Measurements from ENCODE around the gene DPYSL5. TPM values are rescaled to one million over a fixed set of nuclear protein-coding genes. Genes with fewer than 3 reads are reported as not detected.

DPYSL5 gene
- total and polyA plus RNA-seq, 9 of the 15 experiments (the other 6 are each of a cell fraction or from before 2014, with no cell fraction given) = 0.06 TPM; not detected in 8

Other genes starting within 250 kb of the DPYSL5 start
Only the 7 nearest of the 10 such genes appear.
- gene CIB4, start 206.8 kb upstream of the DPYSL5 start, total RNA-seq (2014; rRNA removed) = not detected in 2 replicates
- gene CIB4, start 206.8 kb upstream of the DPYSL5 start, total RNA-seq (2014; rRNA removed; fragmentation: Illumina TruSeq; extraction: Trizol) = not detected in 2 replicates
- gene CIB4, start 206.8 kb upstream of the DPYSL5 start, total RNA-seq (2015; rRNA removed; fragmentation: Illumina TruSeq; extraction: Trizol) = not detected in 2 replicates
- not detected in 2 replicates for gene CIB4, start 206.8 kb upstream of the DPYSL5 start, total RNA-seq (2021)
- gene CIB4, start 206.8 kb upstream of the DPYSL5 start, polyA plus RNA-seq (2011; rRNA removed) = not detected in 2 replicates
- gene CIB4, start 206.8 kb upstream of the DPYSL5 start, polyA plus RNA-seq (2014; fragmentation: Illumina TruSeq; extraction: Trizol) = not detected in 2 replicates
- gene CIB4, start 206.8 kb upstream of the DPYSL5 start, polyA plus RNA-seq (2014; fragmentation: Nextera tagmentation; extraction: Ambion mirVana) = not detected
- gene CIB4, start 206.8 kb upstream of the DPYSL5 start, polyA plus RNA-seq (2014; rRNA removed) = not detected in 2 replicates
- 0.08 and 0.09 TPM in 2 replicates for gene KCNK3, start 155.4 kb upstream of the DPYSL5 start, total RNA-seq (2014; rRNA removed)
- gene KCNK3, start 155.4 kb upstream of the DPYSL5 start, total RNA-seq (2014; rRNA removed; fragmentation: Illumina TruSeq; extraction: Trizol) = not detected in 2 replicates
- gene KCNK3, start 155.4 kb upstream of the DPYSL5 start, total RNA-seq (2015; rRNA removed; fragmentation: Illumina TruSeq; extraction: Trizol) = 0.04 TPM in 1 of 2 replicates, not detected in the other
- 0.13 and 0.20 TPM in 2 replicates for gene KCNK3, start 155.4 kb upstream of the DPYSL5 start, total RNA-seq (2021)
- 0.06 TPM in 1 of 2 replicates, not detected in the other for gene KCNK3, start 155.4 kb upstream of the DPYSL5 start, polyA plus RNA-seq (2011; rRNA removed)
- not detected in 2 replicates for gene KCNK3, start 155.4 kb upstream of the DPYSL5 start, polyA plus RNA-seq (2014; fragmentation: Illumina TruSeq; extraction: Trizol)
- gene KCNK3, start 155.4 kb upstream of the DPYSL5 start, polyA plus RNA-seq (2014; fragmentation: Nextera tagmentation; extraction: Ambion mirVana) = under 1 TPM in 1 of 2 experiments, not detected in 1; 0.01 TPM
- 0.08 TPM in 1 of 2 replicates, not detected in the other for gene KCNK3, start 155.4 kb upstream of the DPYSL5 start, polyA plus RNA-seq (2014; rRNA removed)
- gene SLC35F6, start 83.8 kb upstream of the DPYSL5 start, total RNA-seq (2014; rRNA removed) = 22.9 and 31.9 TPM in 2 replicates
- gene SLC35F6, start 83.8 kb upstream of the DPYSL5 start, total RNA-seq (2014; rRNA removed; fragmentation: Illumina TruSeq; extraction: Trizol) = 21.9 and 22.2 TPM in 2 replicates
- 28.1 and 29.4 TPM in 2 replicates for gene SLC35F6, start 83.8 kb upstream of the DPYSL5 start, total RNA-seq (2015; rRNA removed; fragmentation: Illumina TruSeq; extraction: Trizol)
- gene SLC35F6, start 83.8 kb upstream of the DPYSL5 start, total RNA-seq (2021) = 37.4 and 42.8 TPM in 2 replicates
- gene SLC35F6, start 83.8 kb upstream of the DPYSL5 start, polyA plus RNA-seq (2011; rRNA removed) = 11.9 and 16.7 TPM in 2 replicates
- gene SLC35F6, start 83.8 kb upstream of the DPYSL5 start, polyA plus RNA-seq (2014; fragmentation: Illumina TruSeq; extraction: Trizol) = 22.5 and 23.4 TPM in 2 replicates
- 10 to 100 TPM; 19.3 to 47.3 TPM for gene SLC35F6, start 83.8 kb upstream of the DPYSL5 start, polyA plus RNA-seq (2014; fragmentation: Nextera tagmentation; extraction: Ambion mirVana)
- gene SLC35F6, start 83.8 kb upstream of the DPYSL5 start, polyA plus RNA-seq (2014; rRNA removed) = 18.8 and 20.9 TPM in 2 replicates
- 32.1 and 40.9 TPM in 2 replicates for gene CENPA, start 62.1 kb upstream of the DPYSL5 start, total RNA-seq (2014; rRNA removed)
- 48.8 and 49.6 TPM in 2 replicates for gene CENPA, start 62.1 kb upstream of the DPYSL5 start, total RNA-seq (2014; rRNA removed; fragmentation: Illumina TruSeq; extraction: Trizol)
- gene CENPA, start 62.1 kb upstream of the DPYSL5 start, total RNA-seq (2015; rRNA removed; fragmentation: Illumina TruSeq; extraction: Trizol) = 40.8 and 44.7 TPM in 2 replicates
- 45.6 and 51.7 TPM in 2 replicates for gene CENPA, start 62.1 kb upstream of the DPYSL5 start, total RNA-seq (2021)
- 54.2 and 61.7 TPM in 2 replicates for gene CENPA, start 62.1 kb upstream of the DPYSL5 start, polyA plus RNA-seq (2011; rRNA removed)
- 53.4 and 60.1 TPM in 2 replicates for gene CENPA, start 62.1 kb upstream of the DPYSL5 start, polyA plus RNA-seq (2014; fragmentation: Illumina TruSeq; extraction: Trizol)
- 10 to 100 TPM; 11.3 to 13.4 TPM for gene CENPA, start 62.1 kb upstream of the DPYSL5 start, polyA plus RNA-seq (2014; fragmentation: Nextera tagmentation; extraction: Ambion mirVana)
- 43.6 and 46.2 TPM in 2 replicates for gene CENPA, start 62.1 kb upstream of the DPYSL5 start, polyA plus RNA-seq (2014; rRNA removed)
- gene MAPRE3, start 122.5 kb downstream of the DPYSL5 start, total RNA-seq (2014; rRNA removed) = 12.6 and 16.8 TPM in 2 replicates
- 10.0 and 10.8 TPM in 2 replicates for gene MAPRE3, start 122.5 kb downstream of the DPYSL5 start, total RNA-seq (2014; rRNA removed; fragmentation: Illumina TruSeq; extraction: Trizol)
- gene MAPRE3, start 122.5 kb downstream of the DPYSL5 start, total RNA-seq (2015; rRNA removed; fragmentation: Illumina TruSeq; extraction: Trizol) = 11.6 and 12.6 TPM in 2 replicates
- gene MAPRE3, start 122.5 kb downstream of the DPYSL5 start, total RNA-seq (2021) = 26.7 and 29.8 TPM in 2 replicates
- gene MAPRE3, start 122.5 kb downstream of the DPYSL5 start, polyA plus RNA-seq (2011; rRNA removed) = 25.5 and 53.9 TPM in 2 replicates
- 30.4 and 32.8 TPM in 2 replicates for gene MAPRE3, start 122.5 kb downstream of the DPYSL5 start, polyA plus RNA-seq (2014; fragmentation: Illumina TruSeq; extraction: Trizol)
- gene MAPRE3, start 122.5 kb downstream of the DPYSL5 start, polyA plus RNA-seq (2014; fragmentation: Nextera tagmentation; extraction: Ambion mirVana) = 1 to 10 TPM in 1 of 2 experiments, under 1 TPM in 1; 0.70 to 1.1 TPM
- gene MAPRE3, start 122.5 kb downstream of the DPYSL5 start, polyA plus RNA-seq (2014; rRNA removed) = 32.3 and 43.2 TPM in 2 replicates
- gene TMEM214, start 184.8 kb downstream of the DPYSL5 start, total RNA-seq (2014; rRNA removed) = 18.9 and 23.7 TPM in 2 replicates
- 31.0 and 34.3 TPM in 2 replicates for gene TMEM214, start 184.8 kb downstream of the DPYSL5 start, total RNA-seq (2014; rRNA removed; fragmentation: Illumina TruSeq; extraction: Trizol)
- gene TMEM214, start 184.8 kb downstream of the DPYSL5 start, total RNA-seq (2015; rRNA removed; fragmentation: Illumina TruSeq; extraction: Trizol) = 44.0 and 44.1 TPM in 2 replicates
- gene TMEM214, start 184.8 kb downstream of the DPYSL5 start, total RNA-seq (2021) = 78.5 and 79.6 TPM in 2 replicates
- gene TMEM214, start 184.8 kb downstream of the DPYSL5 start, polyA plus RNA-seq (2011; rRNA removed) = 52.9 and 143 TPM in 2 replicates
- 76.9 and 81.4 TPM in 2 replicates for gene TMEM214, start 184.8 kb downstream of the DPYSL5 start, polyA plus RNA-seq (2014; fragmentation: Illumina TruSeq; extraction: Trizol)
- 10 to 100 TPM; 11.4 to 14.8 TPM for gene TMEM214, start 184.8 kb downstream of the DPYSL5 start, polyA plus RNA-seq (2014; fragmentation: Nextera tagmentation; extraction: Ambion mirVana)
- 55.0 and 58.0 TPM in 2 replicates for gene TMEM214, start 184.8 kb downstream of the DPYSL5 start, polyA plus RNA-seq (2014; rRNA removed)
- gene AGBL5, start 203.5 kb downstream of the DPYSL5 start, total RNA-seq (2014; rRNA removed) = 26.2 and 30.3 TPM in 2 replicates
- 25.8 and 26.4 TPM in 2 replicates for gene AGBL5, start 203.5 kb downstream of the DPYSL5 start, total RNA-seq (2014; rRNA removed; fragmentation: Illumina TruSeq; extraction: Trizol)
- gene AGBL5, start 203.5 kb downstream of the DPYSL5 start, total RNA-seq (2015; rRNA removed; fragmentation: Illumina TruSeq; extraction: Trizol) = 28.7 and 29.1 TPM in 2 replicates
- 37.6 and 40.3 TPM in 2 replicates for gene AGBL5, start 203.5 kb downstream of the DPYSL5 start, total RNA-seq (2021)
- 48.3 and 52.7 TPM in 2 replicates for gene AGBL5, start 203.5 kb downstream of the DPYSL5 start, polyA plus RNA-seq (2011; rRNA removed)
- 49.5 and 52.3 TPM in 2 replicates for gene AGBL5, start 203.5 kb downstream of the DPYSL5 start, polyA plus RNA-seq (2014; fragmentation: Illumina TruSeq; extraction: Trizol)
- 1 to 10 TPM; 3.3 to 6.3 TPM for gene AGBL5, start 203.5 kb downstream of the DPYSL5 start, polyA plus RNA-seq (2014; fragmentation: Nextera tagmentation; extraction: Ambion mirVana)
- 24.9 and 33.8 TPM in 2 replicates for gene AGBL5, start 203.5 kb downstream of the DPYSL5 start, polyA plus RNA-seq (2014; rRNA removed)

Data from K562 (cell line).